WTC11 (cell line): Measurements from ENCODE around the gene ARPC1A. TPM values are rescaled to one million over a fixed set of nuclear protein-coding genes. Genes with fewer than 3 reads are reported as not detected.

Experiments
- ATAC-seq: fragments of 200-7000 bp; cut with Tn5 transposase; 2 replicates; pipeline ENCODE4 v1.10.0; 2021; ENCODE audit warnings: mild to moderate bottlenecking, moderate library complexity
- CTCF ChIA-PET: fragments of 300-600 bp; sonication (Branson Sonifier 250); formaldehyde crosslinking; loops from one replicate; lab custom pipeline; 2021; ENCODE audit warnings: antibody characterized with exemption; lab: Charles Lee
- POLR2A ChIA-PET: fragments of 350-600 bp; sonication (Branson Sonifier 250); formaldehyde crosslinking; loops from one replicate; lab custom pipeline; 2021; ENCODE audit warnings: antibody characterized with exemption; lab: Charles Lee
- DNase-seq: peaks from one replicate; pipeline ENCODE4 v3.0.0; 2021; ENCODE audit warnings: low spot score
- H3K27ac Mint-ChIP-seq: 2 replicates; pipeline ENCODE4 v1.8.0; 2021; ENCODE audit warnings: mixed read lengths
- H3K27me3 Mint-ChIP-seq: 2 replicates; pipeline ENCODE4 v1.8.0; 2021; ENCODE audit warnings: low read depth, mild to moderate bottlenecking, moderate library complexity, mixed read lengths
- H3K36me3 Mint-ChIP-seq: 2 replicates; pipeline ENCODE4 v1.8.0; 2021; ENCODE audit warnings: mixed read lengths
- H3K4me1 Mint-ChIP-seq: 2 replicates; pipeline ENCODE4 v1.8.0; 2022; ENCODE audit warnings: mixed read lengths
- H3K4me3 Mint-ChIP-seq: 2 replicates; pipeline ENCODE4 v1.8.0; 2021; ENCODE audit warnings: mild to moderate bottlenecking, moderate library complexity, mixed read lengths
- H3K9me3 Mint-ChIP-seq: 2 replicates; pipeline ENCODE4 v1.8.0; 2021; ENCODE audit warnings: mixed read lengths
- ARID4B ChIP-seq: sonication (generic); formaldehyde crosslinking; IDR thresholded peaks from 2 replicates; pipeline ENCODE4 v1.8.0; 2023; ENCODE audit warnings: missing genetic modification reagents, mild to moderate bottlenecking, borderline replicate concordance
- ATF2 ChIP-seq: sonication (generic); formaldehyde crosslinking; IDR thresholded peaks from 2 replicates; pipeline ENCODE4 v1.8.1; 2022; ENCODE audit warnings: low read depth, missing genetic modification reagents, borderline replicate concordance
- ATF3 ChIP-seq: sonication (generic); formaldehyde crosslinking; conservative IDR thresholded peaks from 2 replicates; pipeline ENCODE4 v1.8.1; 2022; ENCODE audit warnings: mild to moderate bottlenecking, missing genetic modification reagents
- E2F1 ChIP-seq: sonication (generic); formaldehyde crosslinking; IDR thresholded peaks from 2 replicates; pipeline ENCODE4 v1.8.0; 2022; ENCODE audit warnings: mild to moderate bottlenecking, missing genetic modification reagents
- EMX1 ChIP-seq: fragments of 250-450 bp; sonication (Bioruptor Pico); IDR thresholded peaks from 2 replicates; pipeline ENCODE4 v1.8.0; 2021; ENCODE audit warnings: mild to moderate bottlenecking
- ESRRA ChIP-seq: sonication (generic); formaldehyde crosslinking; IDR thresholded peaks from 2 replicates; pipeline ENCODE4 v1.8.1; 2022; ENCODE audit warnings: mild to moderate bottlenecking, missing genetic modification reagents, borderline replicate concordance
- ETV6 ChIP-seq: sonication (generic); formaldehyde crosslinking; IDR thresholded peaks from 2 replicates; pipeline ENCODE4 v1.8.1; 2022; ENCODE audit warnings: mild to moderate bottlenecking, missing genetic modification reagents
- FOXK1 ChIP-seq: sonication (generic); formaldehyde crosslinking; IDR thresholded peaks from 2 replicates; pipeline ENCODE4 v1.8.0; 2022; ENCODE audit warnings: mild to moderate bottlenecking, moderate library complexity, missing genetic modification reagents
- FOXP1 ChIP-seq: sonication (generic); formaldehyde crosslinking; IDR thresholded peaks from 2 replicates; pipeline ENCODE4 v1.8.0; 2022; ENCODE audit warnings: missing genetic modification reagents, mild to moderate bottlenecking, moderate library complexity, borderline replicate concordance
- GRHL2 ChIP-seq: fragments of 250-450 bp; sonication (Bioruptor Pico); IDR thresholded peaks from 2 replicates; pipeline ENCODE4 v1.8.0; 2022; ENCODE audit warnings: mild to moderate bottlenecking, moderate library complexity; ENCODE audit not compliant: insufficient replicate concordance, severe bottlenecking
- JUN ChIP-seq: sonication (generic); formaldehyde crosslinking; IDR thresholded peaks from 2 replicates; pipeline ENCODE4 v1.8.0; 2023; ENCODE audit warnings: mild to moderate bottlenecking, missing genetic modification reagents
- NFYB ChIP-seq: sonication (generic); formaldehyde crosslinking; conservative IDR thresholded peaks from 2 replicates; pipeline ENCODE4 v1.8.0; 2022; ENCODE audit warnings: low read depth, missing genetic modification reagents
- TCF7 ChIP-seq: sonication (generic); formaldehyde crosslinking; IDR thresholded peaks from 2 replicates; pipeline ENCODE4 v1.8.0; 2022; ENCODE audit warnings: mild to moderate bottlenecking, low read depth, missing genetic modification reagents, moderate library complexity
- TEAD1 ChIP-seq: sonication (generic); formaldehyde crosslinking; IDR thresholded peaks from 2 replicates; pipeline ENCODE4 v1.8.0; 2022; ENCODE audit warnings: mild to moderate bottlenecking, missing genetic modification reagents
- TP53 ChIP-seq: sonication (generic); formaldehyde crosslinking; IDR thresholded peaks from 2 replicates; pipeline ENCODE4 v1.8.1; 2023; ENCODE audit warnings: mild to moderate bottlenecking, missing genetic modification reagents
- ZNF317 ChIP-seq: sonication (generic); formaldehyde crosslinking; IDR thresholded peaks from 2 replicates; pipeline ENCODE4 v1.8.1; 2023; ENCODE audit warnings: low read depth, mild to moderate bottlenecking, moderate library complexity, missing genetic modification reagents, borderline replicate concordance
- ZNF423 ChIP-seq: fragments of 250-450 bp; sonication (Bioruptor Pico); IDR thresholded peaks from 2 replicates; pipeline ENCODE4 v2.1.2; 2022; ENCODE audit warnings: mild to moderate bottlenecking, moderate library complexity
- ZNF425 ChIP-seq: fragments of 250-450 bp; sonication (Bioruptor Pico); conservative IDR thresholded peaks from 2 replicates; pipeline ENCODE4 v1.9.0; 2021; ENCODE audit warnings: mild to moderate bottlenecking
- total RNA-seq: library from RNA; stranded (reverse); gene quantifications from 3 replicates; pipeline ENCODE4 v1.2.3, GENCODE V29; 2021
- TF ChIP-seq, protein P1 (sequence below): sonication (generic); formaldehyde crosslinking; IDR thresholded peaks from 2 replicates; pipeline ENCODE4 v1.8.0; 2023; ENCODE audit warnings: missing genetic modification reagents
- TF ChIP-seq, protein P2 (sequence below): sonication (generic); formaldehyde crosslinking; IDR thresholded peaks from 2 replicates; pipeline ENCODE4 v1.8.1; 2022; ENCODE audit warnings: low read depth, mild to moderate bottlenecking, moderate library complexity, missing genetic modification reagents, borderline replicate concordance
- TF ChIP-seq, protein P3 (sequence below): sonication (generic); formaldehyde crosslinking; IDR thresholded peaks from 2 replicates; pipeline ENCODE4 v1.8.0; 2022; ENCODE audit warnings: mild to moderate bottlenecking, missing genetic modification reagents

ARPC1A gene
- total RNA-seq, 1 experiment from 2014 or later, result 149 TPM

GRCh38 chr7:99325592-99326407, at the start of gene ARPC1A (continued):
- TF ChIP-seq ETV6, result peak; percentile 85
- TF ChIP-seq TEAD1 (CRISPR knock-in tag), result peak; percentile 77
- TF ChIP-seq, protein P1, sequence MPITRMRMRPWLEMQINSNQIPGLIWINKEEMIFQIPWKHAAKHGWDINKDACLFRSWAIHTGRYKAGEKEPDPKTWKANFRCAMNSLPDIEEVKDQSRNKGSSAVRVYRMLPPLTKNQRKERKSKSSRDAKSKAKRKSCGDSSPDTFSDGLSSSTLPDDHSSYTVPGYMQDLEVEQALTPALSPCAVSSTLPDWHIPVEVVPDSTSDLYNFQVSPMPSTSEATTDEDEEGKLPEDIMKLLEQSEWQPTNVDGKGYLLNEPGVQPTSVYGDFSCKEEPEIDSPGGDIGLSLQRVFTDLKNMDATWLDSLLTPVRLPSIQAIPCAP (CRISPR knock-in tag), result 0 out of 2 replicates have a peak, but pooled peaks have one; percentile 10
- no peak for TF ChIP-seq ZNF425
- no peak for TF ChIP-seq NFYB
- TF ChIP-seq FOXP1 (CRISPR knock-in tag), result peak; percentile 18; the same call in 1 of the 2 replicates
- TF ChIP-seq, protein P2, sequence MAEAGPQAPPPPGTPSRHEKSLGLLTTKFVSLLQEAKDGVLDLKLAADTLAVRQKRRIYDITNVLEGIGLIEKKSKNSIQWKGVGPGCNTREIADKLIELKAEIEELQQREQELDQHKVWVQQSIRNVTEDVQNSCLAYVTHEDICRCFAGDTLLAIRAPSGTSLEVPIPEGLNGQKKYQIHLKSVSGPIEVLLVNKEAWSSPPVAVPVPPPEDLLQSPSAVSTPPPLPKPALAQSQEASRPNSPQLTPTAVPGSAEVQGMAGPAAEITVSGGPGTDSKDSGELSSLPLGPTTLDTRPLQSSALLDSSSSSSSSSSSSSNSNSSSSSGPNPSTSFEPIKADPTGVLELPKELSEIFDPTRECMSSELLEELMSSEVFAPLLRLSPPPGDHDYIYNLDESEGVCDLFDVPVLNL (CRISPR knock-in tag), result no peak
- TF ChIP-seq JUN (CRISPR knock-in tag), result no peak
- no peak for TF ChIP-seq EMX1 (CRISPR knock-in tag)
- TF ChIP-seq TCF7 (CRISPR knock-in tag), result no peak
- peak; percentile 83 for TF ChIP-seq FOXK1 (CRISPR knock-in tag)
- TF ChIP-seq, protein P3, sequence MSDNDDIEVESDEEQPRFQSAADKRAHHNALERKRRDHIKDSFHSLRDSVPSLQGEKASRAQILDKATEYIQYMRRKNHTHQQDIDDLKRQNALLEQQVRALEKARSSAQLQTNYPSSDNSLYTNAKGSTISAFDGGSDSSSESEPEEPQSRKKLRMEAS (CRISPR knock-in tag), result peak; percentile 76
- peak; percentile 59; the same call in 1 of the 2 replicates for TF ChIP-seq ARID4B (CRISPR knock-in tag)

DNA sequence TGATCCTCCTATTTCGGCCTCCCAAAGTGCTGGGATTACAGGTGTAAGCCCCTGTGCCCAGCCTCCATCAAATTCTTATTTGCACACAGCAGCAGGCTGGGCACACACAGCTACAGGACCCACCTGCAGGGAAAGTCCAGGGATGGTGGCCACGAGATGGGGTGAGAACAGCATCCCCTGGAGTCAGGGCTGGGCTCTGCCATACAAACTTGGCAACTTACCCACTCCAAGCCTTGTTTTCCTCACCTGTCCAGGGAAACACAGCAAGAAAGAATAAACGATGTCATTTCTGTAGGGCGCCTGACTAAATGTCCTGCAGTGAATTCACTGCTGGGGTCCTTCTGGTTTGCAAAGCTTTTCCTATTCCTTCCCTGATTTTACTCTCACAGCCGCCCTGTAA, 47.5 kb upstream of the ARPC1A start:
- DNase-seq, result no peak
- Mint-ChIP-seq H3K27me3 (no peaks in the 10 kb centered on the region), H3K4me3 (no peak overlapping the region), H3K4me1 (no peaks in the 10 kb centered on the region), H3K36me3 (no peaks in the 10 kb centered on the region), H3K27ac (no peak overlapping the region), H3K9me3 (no peaks in the 10 kb centered on the region)
- no peak; the same call in 1 of the 2 replicates for ATAC-seq
- POLR2A ChIA-PET, result no interaction called here
- CTCF ChIA-PET, result no interaction called here
- no peak for TF ChIP-seq E2F1 (CRISPR knock-in tag)
- no peak for TF ChIP-seq GRHL2 (CRISPR knock-in tag)
- TF ChIP-seq TP53, result no peak
- no peak for TF ChIP-seq ATF2 (CRISPR knock-in tag)
- no peak for TF ChIP-seq ESRRA (CRISPR knock-in tag)
- no peak for TF ChIP-seq ATF3 (CRISPR knock-in tag)
- no peak for TF ChIP-seq ZNF425
- no peak for TF ChIP-seq ZNF317 (CRISPR knock-in tag)
- TF ChIP-seq ZNF423 (CRISPR knock-in tag), result no peak
